ENCODE results near the gene CARD16.
"Not testable (repeated sequence)": the region's sequence is repeated elsewhere in the genome, so short reads cannot be mapped to it uniquely, and the experiment has no call there.

The CARD16 gene

GRCh38 chr11:105051559-105051958 lies 6.4 kb upstream of the CARD16 start:
- no peak for DNase-seq (ENCODE audit: low read depth in 4 of 4, low spot score in 1 of 4)

GRCh38 chr11:105049481-105049880 lies 4.3 kb upstream of the CARD16 start:
- DNase-seq (ENCODE audit: low read depth in 4 of 4, low spot score in 1 of 4), result no peak

GRCh38 chr11:105046898-105047579 lies 1.9 kb upstream of the CARD16 start:
- DNase-seq (ENCODE audit: low read depth in 4 of 4, low spot score in 1 of 4), result no peak

GRCh38 chr11:105045676-105046296 lies 651 bp upstream of the CARD16 start:
- no peak for DNase-seq (ENCODE audit: low read depth in 4 of 4, low spot score in 1 of 4)

- DNase-seq (ENCODE audit: low read depth in 4 of 4, low spot score in 1 of 4), result no peak
These were observed 3.0 kb downstream of the CARD16 start for GRCh38 chr11:105042178-105042577.

GRCh38 chr11:105040703-105041102 lies 4.4 kb downstream of the CARD16 start:
- DNase-seq (ENCODE audit: low read depth in 4 of 4, low spot score in 1 of 4), result no peak

GRCh38 chr11:105034813-105035620 lies 10.1 kb downstream of the CARD16 start, which contains the start of gene CASP1:
Gene CASP1, minus strand, starts transcription at chr11:105035144. Its CDS starts 31 bp downstream, at chr11:105035113.
- DNase-seq (ENCODE audit: low read depth in 4 of 4, low spot score in 1 of 4), result peak in 1 of 4 experiments; percentile 9

GRCh38 chr11:105034388-105034787 lies 10.7 kb downstream of the CARD16 start:
- DNase-seq (ENCODE audit: low read depth in 4 of 4, low spot score in 1 of 4), result not testable (repeated sequence)

- DNase-seq (ENCODE audit: low read depth in 4 of 4, low spot score in 1 of 4), result no peak
These were observed 11.4 kb downstream of the CARD16 start for GRCh38 chr11:105033781-105034180.

GRCh38 chr11:105033343-105033742 lies 11.8 kb downstream of the CARD16 start:
- no peak for DNase-seq (ENCODE audit: low read depth in 4 of 4, low spot score in 1 of 4)

- DNase-seq (ENCODE audit: low read depth in 4 of 4, low spot score in 1 of 4), result no peak
These were observed 12.6 kb downstream of the CARD16 start for GRCh38 chr11:105032495-105032894.

GRCh38 chr11:105027678-105028077 lies 17.5 kb downstream of the CARD16 start:
- no peak for DNase-seq (ENCODE audit: low read depth in 4 of 4, low spot score in 1 of 4)

GRCh38 chr11:105024394-105024793 lies 20.7 kb downstream of the CARD16 start:
- DNase-seq (ENCODE audit: low read depth in 4 of 4, low spot score in 1 of 4), result no peak

- DNase-seq (ENCODE audit: low read depth in 4 of 4, low spot score in 1 of 4), result no peak
These were observed 22.1 kb downstream of the CARD16 start, which contains the start of gene CASP5 for GRCh38 chr11:105023003-105023402. Gene CASP5, minus strand, starts transcription at chr11:105023168. Its CDS starts 32 bp downstream, at chr11:105023136.

- no peak for DNase-seq (ENCODE audit: low read depth in 4 of 4, low spot score in 1 of 4)
These were observed 22.6 kb downstream of the CARD16 start for GRCh38 chr11:105022527-105022926.

- DNase-seq (ENCODE audit: low read depth in 4 of 4, low spot score in 1 of 4), result no peak
These were observed 37.7 kb downstream of the CARD16 start for GRCh38 chr11:105007463-105007862.

- no peak for DNase-seq (ENCODE audit: low read depth in 4 of 4, low spot score in 1 of 4)
These were observed 39.7 kb downstream of the CARD16 start for GRCh38 chr11:105005451-105005845.

GRCh38 chr11:105004021-105004420 lies 41.1 kb downstream of the CARD16 start:
- DNase-seq (ENCODE audit: low read depth in 4 of 4, low spot score in 1 of 4), result no peak

GRCh38 chr11:105003151-105003550 lies 42.0 kb downstream of the CARD16 start:
- DNase-seq (ENCODE audit: low read depth in 4 of 4, low spot score in 1 of 4), result no peak

GRCh38 chr11:105000797-105001196 lies 44.3 kb downstream of the CARD16 start:
- peak; percentile 17 to 33 (median 28) for DNase-seq (ENCODE audit: low read depth in 4 of 4, low spot score in 1 of 4)

GRCh38 chr11:105000167-105000566 lies 45.0 kb downstream of the CARD16 start:
- no peak for DNase-seq (ENCODE audit: low read depth in 4 of 4, low spot score in 1 of 4)

- DNase-seq (ENCODE audit: low read depth in 4 of 4, low spot score in 1 of 4), result no peak
These were observed 45.4 kb downstream of the CARD16 start for GRCh38 chr11:104999721-105000120.
